H9 (cell line): Measurements from ENCODE around the gene RAD21L1. TPM values are rescaled to one million over a fixed set of nuclear protein-coding genes. Genes with fewer than 3 reads are reported as not detected.
A peak's percentile ranks its signal among the peaks of the same experiment; 100 is the strongest.

Experiments used
- DNase-seq: peaks from one replicate; pipeline ENCODE4 v3.0.0-alpha.2; 2017
- H2AFZ ChIP-seq: one replicate; pipeline ENCODE4 v1.6.1; 2013; ENCODE audit warnings: mild to moderate bottlenecking, low read length, control low read depth, moderate library complexity
- H2AK5ac ChIP-seq: 2 replicates; pipeline ENCODE4 v1.6.1; 2013; ENCODE audit warnings: low read length, control low read depth, mixed read lengths; ENCODE audit not compliant: insufficient read length
- H2BK120ac ChIP-seq: one replicate; pipeline ENCODE4 v1.6.1; 2013; ENCODE audit warnings: low read depth, mild to moderate bottlenecking, low read length, control low read depth, inconsistent platforms; ENCODE audit not compliant: poor library complexity, severe bottlenecking
- H2BK12ac ChIP-seq: 2 replicates; pipeline ENCODE4 v1.6.1; 2013; ENCODE audit warnings: low read length, control low read depth, mixed read lengths, low read depth; ENCODE audit not compliant: insufficient read length
- H2BK15ac ChIP-seq: 2 replicates; pipeline ENCODE4 v1.6.1; 2013; ENCODE audit warnings: low read depth, low read length, control low read depth
- H2BK20ac ChIP-seq: one replicate; pipeline ENCODE4 v1.6.1; 2013; ENCODE audit warnings: low read depth, mild to moderate bottlenecking, low read length, control low read depth, inconsistent platforms; ENCODE audit not compliant: poor library complexity, severe bottlenecking
- H2BK5ac ChIP-seq: 2 replicates; pipeline ENCODE4 v1.6.1; 2013; ENCODE audit warnings: low read length, control low read depth, mixed read lengths; ENCODE audit not compliant: insufficient read length
- H3K14ac ChIP-seq: 2 replicates; pipeline ENCODE4 v1.6.1; 2013; ENCODE audit warnings: low read length, control low read depth; ENCODE audit not compliant: insufficient read depth
- H3K18ac ChIP-seq: 2 replicates; pipeline ENCODE4 v1.6.1; 2013; ENCODE audit warnings: low read depth, mild to moderate bottlenecking, mixed read lengths, low read length, control low read depth; ENCODE audit not compliant: insufficient read length
- H3K23ac ChIP-seq: 2 replicates; pipeline ENCODE4 v1.6.1; 2013; ENCODE audit warnings: low read length, control low read depth, mixed read lengths, low read depth; ENCODE audit not compliant: insufficient read length
- H3K23me2 ChIP-seq: 2 replicates; pipeline ENCODE4 v1.6.1; 2013; ENCODE audit warnings: low read depth, mild to moderate bottlenecking, mixed read lengths, low read length, control low read depth; ENCODE audit not compliant: insufficient read length, poor library complexity, severe bottlenecking
- H3K27ac ChIP-seq: 2 replicates; pipeline ENCODE4 v1.5.1; 2013; ENCODE audit warnings: low read length, control low read depth, mixed read lengths, low read depth; ENCODE audit not compliant: insufficient read length
- H3K27me3 ChIP-seq: 2 replicates; pipeline ENCODE4 v1.6.1; 2013; ENCODE audit warnings: low read length, control low read depth, inconsistent platforms; ENCODE audit not compliant: insufficient read depth
- H3K4ac ChIP-seq: 2 replicates; pipeline ENCODE4 v1.6.1; 2013; ENCODE audit warnings: low read depth, mild to moderate bottlenecking, control low read depth, inconsistent platforms, low read length, moderate library complexity
- H3K4me1 ChIP-seq: 2 replicates; pipeline ENCODE4 v1.6.1; 2013; ENCODE audit warnings: low read length, control low read depth, inconsistent platforms; ENCODE audit not compliant: insufficient read depth
- H3K4me2 ChIP-seq: 2 replicates; pipeline ENCODE4 v1.6.1; 2013; ENCODE audit warnings: low read length, control low read depth, mixed read lengths; ENCODE audit not compliant: insufficient read length, insufficient read depth
- H3K56ac ChIP-seq: 2 replicates; pipeline ENCODE4 v1.6.1; 2013; ENCODE audit warnings: low read depth, mild to moderate bottlenecking, mixed read lengths, low read length, control low read depth; ENCODE audit not compliant: insufficient read length
- H3K79me1 ChIP-seq: 2 replicates; pipeline ENCODE4 v1.6.1; 2013; ENCODE audit warnings: low read depth, mild to moderate bottlenecking, moderate library complexity, low read length, control low read depth, inconsistent platforms; ENCODE audit not compliant: insufficient read depth, poor library complexity, severe bottlenecking
- H3K79me2 ChIP-seq: 2 replicates; pipeline ENCODE4 v1.6.1; 2013; ENCODE audit warnings: low read length, control low read depth, inconsistent platforms; ENCODE audit not compliant: insufficient read depth
- H3K9ac ChIP-seq: 2 replicates; pipeline ENCODE4 v1.6.1; 2013; ENCODE audit warnings: low read length, control low read depth, mixed read lengths; ENCODE audit not compliant: insufficient read length; ENCODE audit errors: extremely low read depth
- H3K9me3 ChIP-seq: one replicate; pipeline ENCODE4 v1.6.1; 2013; ENCODE audit warnings: low read depth, low read length, inconsistent platforms; ENCODE audit not compliant: control insufficient read depth
- H3T11ph ChIP-seq: one replicate; pipeline ENCODE4 v1.6.1; 2013; ENCODE audit warnings: mild to moderate bottlenecking, low read length, control low read depth, inconsistent platforms
- H4K20me1 ChIP-seq: one replicate; pipeline ENCODE4 v1.6.1; 2013; ENCODE audit not compliant: control insufficient read depth, insufficient read length, insufficient read depth
- H4K5ac ChIP-seq: 2 replicates; pipeline ENCODE4 v1.6.1; 2013; ENCODE audit warnings: low read depth, mild to moderate bottlenecking, mixed read lengths, low read length, control low read depth; ENCODE audit not compliant: insufficient read length
- H4K8ac ChIP-seq: replicated peaks from 2 replicates; pipeline ENCODE4 v1.6.1; 2013; ENCODE audit warnings: low read length, control low read depth, mixed read lengths, low read depth; ENCODE audit not compliant: insufficient read length
- H4K91ac ChIP-seq: 2 replicates; pipeline ENCODE4 v1.6.1; 2013; ENCODE audit warnings: low read depth, mild to moderate bottlenecking, moderate library complexity, mixed read lengths, low read length, control low read depth; ENCODE audit not compliant: insufficient read length
- H3K27ac Mint-ChIP-seq, 3 experiments: 2 replicates in 2 of 3; 3 replicates in 1 of 3; pipeline ENCODE4 v1.8.0; 2020 to 2021; ENCODE audit warnings: mixed read lengths in 3 of 3, mild to moderate bottlenecking in 1 of 3, moderate library complexity in 1 of 3
- H3K27me3 Mint-ChIP-seq: 2 replicates; pipeline ENCODE4 v1.8.0; 2021; ENCODE audit warnings: low read depth, mild to moderate bottlenecking, moderate library complexity, mixed read lengths
- H3K36me3 Mint-ChIP-seq, 3 experiments: 2 replicates in 2 of 3; 3 replicates in 1 of 3; pipeline ENCODE4 v1.8.0; 2020 to 2021; ENCODE audit warnings: low read depth in 3 of 3, mixed read lengths in 3 of 3; ENCODE audit not compliant: insufficient read depth in 1 of 3
- H3K4me1 Mint-ChIP-seq, 2 experiments: 2 replicates each; pipeline ENCODE4 v1.8.0; 2020; ENCODE audit warnings: mixed read lengths in 2 of 2
- H3K4me3 Mint-ChIP-seq, 2 experiments: 2 replicates in 1 of 2; 3 replicates in 1 of 2; pipeline ENCODE4 v1.8.0; 2020 to 2021; ENCODE audit warnings: mild to moderate bottlenecking in 2 of 2, mixed read lengths in 2 of 2, moderate library complexity in 1 of 2
- H3K9me3 Mint-ChIP-seq, 2 experiments: 2 replicates in 1 of 2; 3 replicates in 1 of 2; pipeline ENCODE4 v1.8.0; 2020; ENCODE audit warnings: mild to moderate bottlenecking in 2 of 2, mixed read lengths in 2 of 2, moderate library complexity in 1 of 2
- WGBS: extraction: QIAGEN DNeasy Blood & Tissue Kit; methylation state at CpG from one replicate; pipeline ENCODE4 v1.1.7; 2013; ENCODE audit warnings: missing lambda C conversion rate, low lambda C conversion rate, mixed read lengths; ENCODE audit not compliant: insufficient read length; ENCODE audit errors: extremely low coverage; 5-methylcytosine and 5-hydroxymethylcytosine counted together
- total RNA-seq: library from RNA; stranded (reverse); gene quantifications from 2 replicates; pipeline ENCODE4 v1.2.1, GENCODE V29; 2021
- TF ChIP-seq, protein P1 (sequence below): fragments of 200-600 bp; sonication (generic); conservative IDR thresholded peaks from 3 replicates; pipeline ENCODE4 v1.8.0; 2021; ENCODE audit warnings: antibody characterized with exemption, mild to moderate bottlenecking

The RAD21L1 gene
- total RNA-seq, 1 experiment from 2014 or later, result not detected

DNA sequence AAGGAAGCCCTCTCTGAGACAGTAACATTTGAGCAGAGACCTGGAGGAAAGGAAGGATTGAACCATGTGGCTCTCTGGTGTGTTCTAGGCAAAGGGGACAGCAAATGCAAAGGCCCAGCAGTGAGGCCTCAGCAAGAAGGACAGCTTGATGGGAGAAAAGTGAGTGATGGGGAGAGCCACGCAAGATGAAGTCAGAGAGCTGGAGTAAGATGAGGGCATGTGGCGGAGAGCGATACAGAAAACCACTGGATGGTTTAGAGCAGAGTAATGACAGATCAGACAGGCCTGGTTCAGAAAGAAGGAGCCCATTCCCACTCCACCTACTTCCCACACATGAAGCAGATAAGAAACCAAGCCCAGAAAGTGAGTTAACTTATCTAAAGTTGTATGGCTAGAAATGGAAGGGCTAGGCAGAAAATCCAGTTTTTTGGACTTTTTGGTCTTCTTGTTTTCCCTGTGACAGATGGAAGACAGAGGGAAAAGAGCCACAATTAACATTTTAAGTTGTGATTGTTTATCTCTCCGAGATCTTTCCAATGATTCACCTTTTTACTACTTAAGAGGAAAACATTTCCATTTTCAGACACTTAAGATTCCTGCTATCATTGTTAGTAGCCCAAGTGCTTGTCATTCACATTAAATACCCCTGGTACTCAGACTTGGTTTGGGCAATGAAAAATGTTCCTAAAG is 39.5 kb downstream of the RAD21L1 start:
- H3K23me2 ChIP-seq, result no peaks in the 10 kb centered on the region
- no peak overlapping the region for H3K9ac ChIP-seq
- Mint-ChIP-seq H3K9me3 (no peaks in the 10 kb centered on the region; a peak in 1 of 5 replicates), H3K27me3 (peaks cover 28% of the 10 kb centered on the region), H3K4me3 (peak overlapping the region; percentile 71 to 87), H3K4me1 (peaks cover 16 to 27% of the 10 kb centered on the region in 2 experiments), H3K27ac (no peak overlapping the region), H3K36me3 (no peaks in the 10 kb centered on the region)
- no peak overlapping the region for H2AFZ ChIP-seq
- no peak overlapping the region for H4K91ac ChIP-seq
- TF ChIP-seq, protein P1, sequence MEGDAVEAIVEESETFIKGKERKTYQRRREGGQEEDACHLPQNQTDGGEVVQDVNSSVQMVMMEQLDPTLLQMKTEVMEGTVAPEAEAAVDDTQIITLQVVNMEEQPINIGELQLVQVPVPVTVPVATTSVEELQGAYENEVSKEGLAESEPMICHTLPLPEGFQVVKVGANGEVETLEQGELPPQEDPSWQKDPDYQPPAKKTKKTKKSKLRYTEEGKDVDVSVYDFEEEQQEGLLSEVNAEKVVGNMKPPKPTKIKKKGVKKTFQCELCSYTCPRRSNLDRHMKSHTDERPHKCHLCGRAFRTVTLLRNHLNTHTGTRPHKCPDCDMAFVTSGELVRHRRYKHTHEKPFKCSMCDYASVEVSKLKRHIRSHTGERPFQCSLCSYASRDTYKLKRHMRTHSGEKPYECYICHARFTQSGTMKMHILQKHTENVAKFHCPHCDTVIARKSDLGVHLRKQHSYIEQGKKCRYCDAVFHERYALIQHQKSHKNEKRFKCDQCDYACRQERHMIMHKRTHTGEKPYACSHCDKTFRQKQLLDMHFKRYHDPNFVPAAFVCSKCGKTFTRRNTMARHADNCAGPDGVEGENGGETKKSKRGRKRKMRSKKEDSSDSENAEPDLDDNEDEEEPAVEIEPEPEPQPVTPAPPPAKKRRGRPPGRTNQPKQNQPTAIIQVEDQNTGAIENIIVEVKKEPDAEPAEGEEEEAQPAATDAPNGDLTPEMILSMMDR, result no peak
- no peaks in the 10 kb centered on the region for H3K27me3 ChIP-seq
- no peak overlapping the region for H3K4ac ChIP-seq
- no peak overlapping the region for H4K8ac ChIP-seq
- no peak overlapping the region for H3T11ph ChIP-seq
- H3K9me3 ChIP-seq, result no peaks in the 10 kb centered on the region
- H4K20me1 ChIP-seq, result no peaks in the 10 kb centered on the region
- H2BK20ac ChIP-seq, result no peak overlapping the region
- no peak overlapping the region for H2BK5ac ChIP-seq
- no peak overlapping the region for H3K27ac ChIP-seq
- no peak overlapping the region for H4K5ac ChIP-seq
- no peak for DNase-seq
- H3K79me2 ChIP-seq, result no peaks in the 10 kb centered on the region
- H2BK12ac ChIP-seq, result no peak overlapping the region
- no peaks in the 10 kb centered on the region for H3K79me1 ChIP-seq
- no peak overlapping the region for H3K56ac ChIP-seq
- no peaks in the 10 kb centered on the region for H3K4me1 ChIP-seq
- no CpG with 5 or more reads among the region's 4 CpGs for WGBS
- no peak overlapping the region for H3K14ac ChIP-seq
- no peak overlapping the region for H2BK15ac ChIP-seq
- H2AK5ac ChIP-seq, result no peak overlapping the region
- peak overlapping the region; percentile 43 for H3K4me2 ChIP-seq
- H3K23ac ChIP-seq, result no peak overlapping the region
- H3K18ac ChIP-seq, result no peak overlapping the region
- no peak overlapping the region for H2BK120ac ChIP-seq
